MG63 (cell line): ENCODE measurements around the gene LBH. TPM values are rescaled to one million over a fixed set of nuclear protein-coding genes. Genes with fewer than 3 reads are reported as not detected.

Experiments used
- DNase-seq: peaks from one replicate; pipeline ENCODE4 v3.0.0-alpha.2; 2020
- H3K27me3 ChIP-seq: fragments of 250-450 bp; sonication (Bioruptor Pico); 2 replicates; pipeline ENCODE4 v1.5.1; 2020; ENCODE audit warnings: mild to moderate bottlenecking, moderate library complexity
- H3K36me3 ChIP-seq: fragments of 250-450 bp; sonication (Bioruptor Pico); 2 replicates; pipeline ENCODE4 v1.5.1; 2020; ENCODE audit warnings: mild to moderate bottlenecking, moderate library complexity
- H3K4me3 ChIP-seq: fragments of 250-450 bp; sonication (Bioruptor Pico); 2 replicates; pipeline ENCODE4 v1.5.1; 2020; ENCODE audit warnings: mild to moderate bottlenecking, moderate library complexity
- H3K9me3 ChIP-seq: fragments of 250-450 bp; sonication (Bioruptor Pico); 2 replicates; pipeline ENCODE4 v1.5.1; 2020; ENCODE audit warnings: mild to moderate bottlenecking, moderate library complexity
- total RNA-seq: library from RNA; depleted of rRNA; stranded (reverse); fragments of >200 nt; shearing (Covaris generic); gene quantifications from 2 replicates; pipeline ENCODE4 v1.2.3, GENCODE V29; 2014; ENCODE audit warnings: low replicate concordance

LBH gene
- total RNA-seq, 1 experiment from 2014 or later: 60.0 TPM

GRCh38 chr2:30272761-30273573 lies 41.6 kb downstream of the LBH start:
- peak; percentile 91 for DNase-seq
- no peak overlapping the region for H3K4me3 ChIP-seq
- no peaks in the 10 kb centered on the region for H3K9me3 ChIP-seq
- no peaks in the 10 kb centered on the region for H3K36me3 ChIP-seq
- no peaks in the 10 kb centered on the region for H3K27me3 ChIP-seq

GRCh38 chr2:30273574-30273929 lies 42.2 kb downstream of the LBH start:
- Histone ChIP-seq H3K36me3 (no peaks in the 10 kb centered on the region), H3K4me3 (no peak overlapping the region), H3K9me3 (no peaks in the 10 kb centered on the region), H3K27me3 (no peaks in the 10 kb centered on the region)
- no peak for DNase-seq

- Histone ChIP-seq H3K36me3 (no peaks in the 10 kb centered on the region), H3K4me3 (no peak overlapping the region), H3K9me3 (no peaks in the 10 kb centered on the region), H3K27me3 (no peaks in the 10 kb centered on the region)
- DNase-seq: no peak
These were observed 43.9 kb downstream of the LBH start for GRCh38 chr2:30275256-30275655.

GRCh38 chr2:30276455-30276911 lies 45.1 kb downstream of the LBH start:
- Histone ChIP-seq H3K36me3 (no peaks in the 10 kb centered on the region), H3K4me3 (no peak overlapping the region), H3K9me3 (no peaks in the 10 kb centered on the region), H3K27me3 (no peaks in the 10 kb centered on the region)
- peak; percentile 29 for DNase-seq

- H3K4me3 ChIP-seq: no peak overlapping the region
- no peak for DNase-seq
These were observed 46.2 kb downstream of the LBH start for GRCh38 chr2:30277582-30277981.

GRCh38 chr2:30278419-30278818 lies 47.1 kb downstream of the LBH start:
- H3K9me3 ChIP-seq: no peaks in the 10 kb centered on the region
- H3K4me3 ChIP-seq: no peak overlapping the region
- H3K27me3 ChIP-seq: no peaks in the 10 kb centered on the region
- no peak for DNase-seq
- no peaks in the 10 kb centered on the region for H3K36me3 ChIP-seq

More at GRCh38 chr2:30277582-30277981, 46.2 kb downstream of the LBH start:
- H3K36me3 ChIP-seq: no peaks in the 10 kb centered on the region
- H3K9me3 ChIP-seq: no peaks in the 10 kb centered on the region
- H3K27me3 ChIP-seq: no peaks in the 10 kb centered on the region

- no peaks in the 10 kb centered on the region for H3K27me3 ChIP-seq
- DNase-seq: no peak
- H3K36me3 ChIP-seq: no peaks in the 10 kb centered on the region
- no peaks in the 10 kb centered on the region for H3K9me3 ChIP-seq
- no peak overlapping the region for H3K4me3 ChIP-seq
These were observed 49.5 kb downstream of the LBH start for GRCh38 chr2:30280596-30281434.

- no peaks in the 10 kb centered on the region for H3K36me3 ChIP-seq
- H3K4me3 ChIP-seq: no peak overlapping the region
- no peak for DNase-seq
- H3K27me3 ChIP-seq: no peaks in the 10 kb centered on the region
- H3K9me3 ChIP-seq: no peaks in the 10 kb centered on the region
These were observed 50.7 kb downstream of the LBH start for GRCh38 chr2:30282081-30282480.

- no peaks in the 10 kb centered on the region for H3K9me3 ChIP-seq
- H3K36me3 ChIP-seq: no peaks in the 10 kb centered on the region
- DNase-seq: no peak
- no peaks in the 10 kb centered on the region for H3K27me3 ChIP-seq
- H3K4me3 ChIP-seq: no peak overlapping the region
These were observed 51.4 kb downstream of the LBH start for GRCh38 chr2:30282721-30283120.

- no peak for DNase-seq
- no peaks in the 10 kb centered on the region for H3K27me3 ChIP-seq
- no peak overlapping the region for H3K4me3 ChIP-seq
- H3K36me3 ChIP-seq: no peaks in the 10 kb centered on the region
- H3K9me3 ChIP-seq: no peaks in the 10 kb centered on the region
These were observed 52.7 kb downstream of the LBH start for GRCh38 chr2:30283931-30284565.

GRCh38 chr2:30285758-30286157 lies 54.4 kb downstream of the LBH start:
- Histone ChIP-seq H3K27me3 (no peaks in the 10 kb centered on the region), H3K36me3 (no peaks in the 10 kb centered on the region)
- DNase-seq: no peak

GRCh38 chr2:30287190-30287840 lies 56.0 kb downstream of the LBH start:
- H3K36me3 ChIP-seq: no peaks in the 10 kb centered on the region
- no peak overlapping the region for H3K4me3 ChIP-seq
- H3K9me3 ChIP-seq: no peaks in the 10 kb centered on the region
- DNase-seq: no peak
- H3K27me3 ChIP-seq: no peaks in the 10 kb centered on the region

More at GRCh38 chr2:30285758-30286157, 54.4 kb downstream of the LBH start:
- Histone ChIP-seq H3K4me3 (no peak overlapping the region), H3K9me3 (no peaks in the 10 kb centered on the region)

GRCh38 chr2:30287857-30288513 lies 56.7 kb downstream of the LBH start:
- Histone ChIP-seq H3K4me3 (no peak overlapping the region), H3K9me3 (no peaks in the 10 kb centered on the region), H3K27me3 (no peaks in the 10 kb centered on the region), H3K36me3 (no peaks in the 10 kb centered on the region)
- DNase-seq: no peak

GRCh38 chr2:30288561-30288960 lies 57.2 kb downstream of the LBH start:
- no peak overlapping the region for H3K4me3 ChIP-seq
- H3K9me3 ChIP-seq: no peaks in the 10 kb centered on the region
- DNase-seq: no peak

GRCh38 chr2:30293303-30293921 lies 62.1 kb downstream of the LBH start:
- H3K27me3 ChIP-seq: no peaks in the 10 kb centered on the region
- no peaks in the 10 kb centered on the region for H3K9me3 ChIP-seq
- H3K36me3 ChIP-seq: no peaks in the 10 kb centered on the region
- H3K4me3 ChIP-seq: no peak overlapping the region
- peak; percentile 95 for DNase-seq

More at GRCh38 chr2:30288561-30288960, 57.2 kb downstream of the LBH start:
- no peaks in the 10 kb centered on the region for H3K27me3 ChIP-seq
- H3K36me3 ChIP-seq: no peaks in the 10 kb centered on the region

- DNase-seq: no peak
- H3K36me3 ChIP-seq: no peaks in the 10 kb centered on the region
- H3K4me3 ChIP-seq: no peak overlapping the region
- H3K27me3 ChIP-seq: no peaks in the 10 kb centered on the region
- no peaks in the 10 kb centered on the region for H3K9me3 ChIP-seq
These were observed 62.8 kb downstream of the LBH start for GRCh38 chr2:30294133-30294532.
